HG03571 (cell line): ENCODE measurements around the gene SH3BGRL3.
A peak's percentile ranks its signal among the peaks of the same experiment; 100 is the strongest.

ENCODE experiments used
- ATAC-seq: cut with Tn5 transposase; IDR thresholded peaks from one replicate; pipeline ENCODE4 v1.9.1; 2021; ENCODE audit not compliant: unreplicated experiment

The SH3BGRL3 gene

GRCh38 chr1:26277261-26277661, 2.6 kb upstream of the SH3BGRL3 start:
- ATAC-seq: no peak

GRCh38 chr1:26277719-26278118, 2.2 kb upstream of the SH3BGRL3 start:
- ATAC-seq: no peak

GRCh38 chr1:26278303-26278702, 1.6 kb upstream of the SH3BGRL3 start:
- no peak for ATAC-seq

- no peak for ATAC-seq
Measured at GRCh38 chr1:26278724-26279455, 996 bp upstream of the SH3BGRL3 start.

- no peak for ATAC-seq
Measured at GRCh38 chr1:26280333-26281042, 602 bp downstream of the SH3BGRL3 start.

GRCh38 chr1:26281091-26281958, 1.4 kb downstream of the SH3BGRL3 start:
- no peak for ATAC-seq

- no peak for ATAC-seq
Measured at GRCh38 chr1:26281971-26282370, 2.1 kb downstream of the SH3BGRL3 start.

GRCh38 chr1:26282401-26282918, 2.6 kb downstream of the SH3BGRL3 start:
- no peak for ATAC-seq

GRCh38 chr1:26283279-26283853, 3.5 kb downstream of the SH3BGRL3 start:
- no peak for ATAC-seq

GRCh38 chr1:26283871-26284596, 4.1 kb downstream of the SH3BGRL3 start:
- ATAC-seq: no peak

GRCh38 chr1:26284597-26285347, 4.9 kb downstream of the SH3BGRL3 start:
- no peak for ATAC-seq

GRCh38 chr1:26285366-26286063, 5.6 kb downstream of the SH3BGRL3 start:
- no peak for ATAC-seq

GRCh38 chr1:26286064-26286416, 6.2 kb downstream of the SH3BGRL3 start:
- no peak for ATAC-seq

- peak; percentile 35 for ATAC-seq
Measured at GRCh38 chr1:26287033-26287711, 7.3 kb downstream of the SH3BGRL3 start.

- ATAC-seq: no peak
Measured at GRCh38 chr1:26287811-26288210, 7.9 kb downstream of the SH3BGRL3 start.

GRCh38 chr1:26288311-26288941, 8.5 kb downstream of the SH3BGRL3 start:
- no peak for ATAC-seq

- peak; percentile 45 for ATAC-seq
Measured at GRCh38 chr1:26289158-26290059, 9.5 kb downstream of the SH3BGRL3 start.
